ENCODE results near the gene PPM1J.
"Not testable (repeated sequence)": the region's sequence is repeated elsewhere in the genome, so short reads cannot be mapped to it uniquely, and the experiment has no call there.

The PPM1J gene

DNA sequence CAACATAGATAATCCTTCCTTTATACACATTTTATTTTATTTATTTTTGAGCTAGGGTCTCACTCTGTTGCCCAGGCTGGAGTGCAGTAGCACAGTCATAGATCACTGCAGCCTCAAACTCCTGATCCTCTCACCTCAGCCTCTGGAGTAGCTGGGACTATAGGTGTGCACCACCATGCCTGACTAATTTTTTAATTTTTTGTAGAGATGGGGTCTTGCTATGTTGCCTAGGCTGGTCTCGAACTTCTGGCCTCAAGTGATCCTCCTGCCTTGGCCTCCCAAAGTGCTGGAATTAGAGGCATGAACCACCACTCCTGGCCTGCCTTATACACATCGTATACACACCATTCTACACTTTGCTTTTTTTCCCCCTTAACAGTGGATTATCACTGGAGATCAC lies 6.2 kb upstream of the PPM1J start:
- not testable (repeated sequence) for DNase-seq (ENCODE audit: low spot score)

GRCh38 chr1:112720800-112721199 lies 5.7 kb upstream of the PPM1J start:
- no peak for DNase-seq (ENCODE audit: low spot score)

- no peak for DNase-seq (ENCODE audit: low spot score)
These were observed 4.6 kb upstream of the PPM1J start for GRCh38 chr1:112719706-112720105.

GRCh38 chr1:112718691-112719418 lies 3.7 kb upstream of the PPM1J start:
- DNase-seq (ENCODE audit: low spot score) = peak; percentile 78

GRCh38 chr1:112717263-112717873 lies 2.2 kb upstream of the PPM1J start:
- no peak for DNase-seq (ENCODE audit: low spot score)

- DNase-seq (ENCODE audit: low spot score) = peak; percentile 93
These were observed 1.1 kb upstream of the PPM1J start for GRCh38 chr1:112716133-112716720.

- DNase-seq (ENCODE audit: low spot score) = no peak
These were observed 544 bp downstream of the PPM1J start for GRCh38 chr1:112714313-112715263.

GRCh38 chr1:112713466-112714312 lies 1.4 kb downstream of the PPM1J start:
- DNase-seq (ENCODE audit: low spot score) = no peak

DNA sequence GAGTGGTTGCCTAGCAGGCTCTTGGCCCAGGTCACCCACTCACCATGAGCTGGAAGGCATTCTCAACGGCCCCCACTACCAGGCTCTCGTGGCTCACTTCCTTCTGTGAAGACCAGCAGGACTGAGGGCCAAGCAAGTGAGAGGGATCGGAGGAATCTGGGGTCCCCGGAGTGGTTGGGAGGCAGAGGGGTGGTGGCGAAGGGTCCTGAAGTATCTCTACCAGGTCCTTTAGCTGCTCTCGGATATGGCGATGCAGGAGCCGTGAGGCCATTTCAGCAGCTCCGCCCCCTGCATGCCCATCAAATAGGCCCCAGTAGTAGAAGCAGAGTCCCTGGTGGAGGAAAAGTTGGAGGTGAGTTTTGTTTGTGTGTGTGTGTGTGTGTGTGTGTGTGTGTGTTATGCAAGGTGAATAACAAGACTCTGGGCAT lies 2.4 kb downstream of the PPM1J start:
- DNase-seq (ENCODE audit: low spot score) = no peak

GRCh38 chr1:112712191-112712590 lies 2.9 kb downstream of the PPM1J start:
- DNase-seq (ENCODE audit: low spot score) = no peak

DNA sequence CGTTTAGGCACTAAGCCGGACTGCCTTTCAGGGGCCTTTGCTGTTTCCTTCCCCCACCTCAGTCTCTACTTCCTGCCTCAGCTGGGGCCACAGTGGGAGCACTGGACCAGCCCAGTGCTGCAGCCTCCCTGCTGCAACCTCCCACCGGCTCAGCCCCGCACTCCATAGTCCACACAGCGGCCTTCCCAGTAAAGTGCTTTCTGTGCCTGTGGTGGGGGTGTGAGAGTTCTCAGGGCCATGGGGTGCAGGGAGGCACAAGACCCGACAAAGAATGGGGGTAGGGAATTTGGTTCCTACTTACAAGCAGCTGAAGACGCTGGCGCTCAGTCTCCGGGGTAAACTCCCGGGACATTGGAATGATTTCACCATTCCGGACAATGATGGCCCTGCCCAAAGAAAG lies 3.5 kb downstream of the PPM1J start:
- no peak for DNase-seq (ENCODE audit: low spot score)

DNA sequence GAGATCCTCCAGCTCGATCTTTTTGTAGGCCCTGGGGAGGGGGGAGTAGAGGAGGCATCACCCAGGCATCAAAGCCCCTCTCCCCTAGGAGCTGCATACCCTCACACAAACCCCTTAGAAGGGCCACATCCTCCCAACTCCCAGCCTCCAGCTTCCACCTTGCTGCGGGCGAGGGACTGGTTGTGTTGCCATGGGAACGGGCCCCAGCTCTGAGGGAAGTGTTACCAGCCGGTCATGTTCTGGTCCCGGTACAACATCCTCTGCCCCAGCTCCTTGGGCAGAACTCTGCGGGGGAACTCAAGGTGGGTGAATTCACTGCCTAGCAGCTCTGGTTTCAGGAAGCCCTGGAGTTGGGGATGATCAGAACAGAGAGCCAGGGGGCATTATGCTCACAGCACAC lies 4.1 kb downstream of the PPM1J start:
- DNase-seq (ENCODE audit: low spot score) = no peak

- DNase-seq (ENCODE audit: low spot score) = no peak
These were observed 4.5 kb downstream of the PPM1J start for GRCh38 chr1:112710586-112710985.

DNA sequence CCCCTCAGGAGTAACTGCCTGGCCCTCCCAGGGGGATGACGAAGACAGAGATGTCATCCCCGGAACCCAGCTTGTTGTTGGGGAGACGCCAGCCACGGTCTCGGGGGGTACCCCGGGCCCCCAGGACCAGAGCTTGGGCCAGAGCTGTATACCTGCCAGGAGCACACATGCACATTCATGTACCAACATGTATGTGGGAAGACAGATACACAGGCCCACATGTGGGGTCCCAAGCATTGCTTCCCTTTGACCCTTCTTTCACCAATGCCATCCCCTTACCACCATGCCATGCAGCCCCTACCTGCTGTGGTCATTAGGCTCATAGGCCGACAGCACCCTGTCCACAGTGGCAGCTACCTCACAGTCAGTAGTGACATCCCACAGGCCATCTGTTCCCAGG lies 5.0 kb downstream of the PPM1J start:
- no peak for DNase-seq (ENCODE audit: low spot score)

DNA sequence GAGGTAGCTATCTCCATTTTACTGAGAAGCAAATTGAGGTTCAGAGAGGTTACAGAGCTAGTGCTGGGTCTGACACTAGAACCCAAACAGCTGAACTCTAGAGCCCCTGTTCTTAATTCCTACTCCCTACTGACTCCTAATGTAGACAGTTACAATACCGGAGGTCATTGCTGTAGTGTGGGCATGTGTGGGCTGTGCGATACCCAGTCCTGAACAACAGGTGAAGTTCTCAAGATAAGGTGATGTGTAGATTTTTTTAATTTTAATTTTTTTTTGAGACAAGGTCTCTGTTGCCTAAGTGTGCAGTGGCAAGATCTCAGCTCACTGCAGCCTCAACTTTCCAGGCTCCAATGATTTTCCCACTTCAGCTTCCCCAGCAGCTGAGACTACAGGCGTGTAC lies 6.6 kb downstream of the PPM1J start:
- DNase-seq (ENCODE audit: low spot score) = no peak

DNA sequence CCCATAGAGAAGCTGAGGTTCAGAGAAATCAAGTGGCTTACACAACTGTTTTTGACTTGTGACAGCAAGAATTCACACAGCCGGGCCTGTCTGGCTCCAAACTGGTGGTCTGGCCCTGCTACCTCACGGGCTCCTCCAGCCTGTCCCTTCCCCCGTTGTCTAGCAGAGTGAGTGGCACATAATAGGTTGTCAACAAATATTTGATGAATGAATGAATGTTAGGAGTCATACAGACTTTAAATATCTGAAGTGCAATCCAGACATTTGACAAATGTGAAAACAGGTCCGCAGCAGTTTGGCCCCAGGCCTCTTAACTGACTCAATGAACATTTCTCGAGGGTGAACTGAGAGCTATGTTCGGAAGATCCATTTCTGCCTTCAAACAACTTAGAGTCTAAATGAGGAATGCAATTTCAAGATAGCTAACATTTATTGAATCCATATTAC lies 7.1 kb downstream of the PPM1J start:
- no peak for DNase-seq (ENCODE audit: low spot score)

DNA sequence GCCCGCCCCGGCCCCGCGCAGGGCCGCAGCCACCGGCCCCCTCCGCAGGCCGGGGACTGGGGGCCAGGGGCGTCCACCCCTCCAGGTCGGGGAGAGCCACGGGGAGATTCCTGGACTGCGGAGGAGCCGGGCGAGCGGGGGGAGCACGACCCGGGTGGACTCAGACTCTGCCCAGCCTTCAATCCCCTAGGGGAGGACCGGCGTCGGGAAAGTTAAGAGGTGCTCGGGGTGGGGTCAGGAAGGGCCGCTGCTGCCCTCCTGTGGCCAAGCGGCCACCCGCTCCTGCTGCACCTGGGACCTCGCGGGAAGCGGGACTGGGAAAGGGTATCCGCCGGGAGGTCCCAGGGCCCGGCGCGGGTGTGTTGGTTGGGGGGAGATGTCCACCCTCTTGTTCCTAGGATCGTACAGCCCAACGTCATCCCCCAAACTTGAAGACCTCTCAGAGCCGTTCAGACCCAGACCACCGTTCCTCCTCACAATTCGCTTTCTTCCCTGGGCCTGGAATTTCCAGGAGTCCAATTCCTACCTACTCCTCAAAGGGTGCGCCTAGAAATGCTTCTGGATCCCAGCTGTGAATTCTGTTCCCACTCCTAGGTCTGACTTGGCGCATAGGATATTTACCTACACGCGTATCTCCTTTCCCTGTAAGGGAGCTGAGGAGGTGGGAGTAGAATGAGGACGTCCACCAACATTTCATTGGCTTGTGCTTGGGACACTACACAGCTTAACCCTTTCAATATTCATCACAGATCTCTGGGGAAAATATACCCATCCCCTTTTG lies 7.7 kb downstream of the PPM1J start:
- DNase-seq (ENCODE audit: low spot score) = peak; percentile 93

- DNase-seq (ENCODE audit: low spot score) = peak; percentile 81
These were observed 8.5 kb downstream of the PPM1J start, which contains the start of gene RHOC for GRCh38 chr1:112706505-112707220. TSS of gene RHOC (minus strand) at chr1:112707127. CDS start at chr1:112703799, 3,328 bp downstream.

DNA sequence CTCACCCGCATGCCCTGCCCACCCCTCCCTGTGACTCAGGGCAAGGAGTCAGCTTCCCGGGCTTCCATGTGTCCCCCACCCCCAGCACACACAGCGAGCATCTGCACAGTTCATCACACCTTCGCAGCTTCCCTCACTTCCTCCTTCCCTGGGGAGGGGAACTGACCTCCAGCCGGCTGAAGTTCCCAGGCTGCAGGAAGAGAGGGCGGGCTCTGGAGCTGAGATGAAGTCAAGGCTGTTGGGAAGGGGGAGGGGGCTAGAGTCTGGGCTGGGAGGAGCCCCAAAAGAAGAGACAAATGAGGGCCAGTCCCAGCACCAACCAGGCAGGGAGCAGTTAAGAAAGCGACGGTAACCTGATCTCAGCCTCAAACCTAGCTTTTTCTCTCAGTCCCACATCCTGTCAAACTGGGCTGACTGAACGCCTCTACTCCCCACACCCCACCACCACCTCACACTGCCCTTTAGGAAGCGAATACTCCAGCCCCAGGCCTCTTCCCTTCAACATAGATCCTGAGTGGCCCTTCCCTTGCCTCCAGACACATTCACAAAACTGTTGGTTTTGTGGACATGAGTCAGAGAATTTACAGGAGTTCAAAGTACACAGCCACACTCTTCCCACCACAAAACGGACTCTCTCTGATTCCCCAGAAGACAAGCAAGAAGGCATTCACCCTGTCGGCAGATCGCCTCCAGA lies 10.1 kb downstream of the PPM1J start:
- DNase-seq (ENCODE audit: low spot score) = peak; percentile 87

Data from HuH-7 (cell line).